Fibroblast of lung (primary cell): ENCODE data around the gene IL23R.

Experiments used
- EZH2 ChIP-seq: IDR thresholded peaks from 2 replicates; pipeline ENCODE4 v1.5.1; 2012; ENCODE audit warnings: low read length, control low read depth, mild to moderate bottlenecking; ENCODE audit errors: missing control alignments
- TF ChIP-seq, protein P1 (sequence below), 2 donors: IDR thresholded peaks in 1 of 2; conservative IDR thresholded peaks in 1 of 2; 1 replicate in 1 of 2; 2 replicates in 1 of 2; pipeline ENCODE4 v1.5.1; 2011 to 2012; ENCODE audit warnings: low read length in 2 of 2, control low read depth in 1 of 2, inconsistent platforms in 1 of 2, low read depth in 1 of 2, mild to moderate bottlenecking in 1 of 2

DNA sequence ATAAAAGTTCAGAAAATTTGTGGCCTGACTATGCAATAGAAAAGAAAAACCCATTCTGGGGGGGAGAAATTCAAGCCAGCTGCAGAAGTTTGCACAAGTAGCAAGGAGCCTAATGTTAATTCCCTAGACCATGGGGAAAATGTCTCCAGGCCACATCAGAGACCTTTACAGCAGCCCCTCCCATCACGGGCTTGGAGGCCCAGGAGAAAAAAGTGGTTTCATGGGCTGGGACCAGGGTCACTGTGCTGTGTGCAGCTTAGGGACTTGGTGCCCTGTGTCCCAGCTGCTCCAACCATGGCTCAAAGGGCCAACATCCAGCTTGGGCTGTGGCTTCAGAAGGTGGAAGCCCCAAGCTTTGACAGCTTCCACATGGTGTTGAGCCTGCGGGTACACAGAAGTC lies 42.0 kb downstream of the IL23R start:
- TF ChIP-seq, protein P1, sequence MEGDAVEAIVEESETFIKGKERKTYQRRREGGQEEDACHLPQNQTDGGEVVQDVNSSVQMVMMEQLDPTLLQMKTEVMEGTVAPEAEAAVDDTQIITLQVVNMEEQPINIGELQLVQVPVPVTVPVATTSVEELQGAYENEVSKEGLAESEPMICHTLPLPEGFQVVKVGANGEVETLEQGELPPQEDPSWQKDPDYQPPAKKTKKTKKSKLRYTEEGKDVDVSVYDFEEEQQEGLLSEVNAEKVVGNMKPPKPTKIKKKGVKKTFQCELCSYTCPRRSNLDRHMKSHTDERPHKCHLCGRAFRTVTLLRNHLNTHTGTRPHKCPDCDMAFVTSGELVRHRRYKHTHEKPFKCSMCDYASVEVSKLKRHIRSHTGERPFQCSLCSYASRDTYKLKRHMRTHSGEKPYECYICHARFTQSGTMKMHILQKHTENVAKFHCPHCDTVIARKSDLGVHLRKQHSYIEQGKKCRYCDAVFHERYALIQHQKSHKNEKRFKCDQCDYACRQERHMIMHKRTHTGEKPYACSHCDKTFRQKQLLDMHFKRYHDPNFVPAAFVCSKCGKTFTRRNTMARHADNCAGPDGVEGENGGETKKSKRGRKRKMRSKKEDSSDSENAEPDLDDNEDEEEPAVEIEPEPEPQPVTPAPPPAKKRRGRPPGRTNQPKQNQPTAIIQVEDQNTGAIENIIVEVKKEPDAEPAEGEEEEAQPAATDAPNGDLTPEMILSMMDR (conservative IDR thresholded peaks at IDR 0.05 in 1 of 2, IDR thresholded peaks at IDR 0.05 in 1 of 2; ENCODE audit: low read depth in 1 of 2, low read length in 2 of 2): no peak
- TF ChIP-seq EZH2: no peak
